ENCODE measurements around the gene SLC2A8.

DNA sequence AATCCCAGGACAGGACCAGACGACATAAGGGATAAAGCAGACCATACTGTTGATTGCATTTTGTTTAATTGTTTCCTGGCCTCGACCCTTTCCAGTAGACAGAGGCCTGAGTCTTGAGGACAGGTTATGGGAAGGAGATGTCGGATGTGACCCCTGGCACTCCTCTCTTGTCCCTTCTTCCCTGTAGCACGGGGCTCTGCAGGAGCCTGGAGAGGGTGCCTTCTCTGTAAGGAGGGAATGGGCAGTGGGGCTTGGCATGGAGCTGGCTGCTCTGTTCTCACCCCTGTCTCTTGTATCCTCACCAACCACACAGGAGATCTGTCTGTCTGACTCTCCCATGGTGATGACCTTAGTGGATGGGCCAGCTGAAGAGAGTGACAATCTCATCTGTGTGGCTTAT is 40.1 kb upstream of the SLC2A8 start:
- TF ChIP-seq POLR2A (IDR thresholded peaks at IDR 0.05; ENCODE audit: low read length) (no peak), GATA1 (IDR thresholded peaks at IDR 0.05; ENCODE audit: low read depth, low read length) (no peak)
